MM.1S (cell line): ENCODE results near the gene JAK2.

Experiments used
- EZH2 ChIP-seq: fragments of 300-600 bp; sonication (generic); optimal IDR thresholded peaks from 2 replicates; pipeline ENCODE3; 2017; ENCODE audit warnings: low read depth, mild to moderate bottlenecking, antibody characterized with exemption, low read length, mixed read lengths
- EZH2phosphoT487 ChIP-seq: fragments of 300-600 bp; sonication (generic); IDR thresholded peaks from 2 replicates; pipeline ENCODE4 v1.6.1; 2018; ENCODE audit warnings: antibody characterized with exemption, low read length
- TF ChIP-seq, protein P1 (sequence below): fragments of 300-600 bp; sonication (generic); IDR thresholded peaks from 2 replicates; pipeline ENCODE4 v1.5.1; 2016; ENCODE audit warnings: antibody characterized with exemption, low read length, mixed read lengths

DNA sequence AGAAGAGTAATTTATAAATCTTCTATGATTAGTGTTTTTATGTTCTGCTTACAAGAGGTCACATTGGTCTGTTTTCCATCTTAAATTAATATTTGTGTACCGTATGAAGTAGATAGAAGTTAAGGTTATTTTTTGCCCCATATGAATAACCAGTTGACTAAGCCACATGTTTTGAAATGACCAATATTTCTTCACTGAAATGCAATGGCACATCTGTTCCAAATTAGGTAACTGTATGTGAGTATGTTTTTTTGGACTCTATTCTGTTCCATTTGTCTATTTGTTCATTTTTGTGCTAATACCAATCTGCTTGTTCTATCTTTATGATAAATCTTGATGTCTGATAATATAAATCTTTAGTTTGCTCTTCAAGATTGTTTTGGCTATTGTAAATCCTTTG is 17.7 kb downstream of the JAK2 start:
- TF ChIP-seq, protein P1, sequence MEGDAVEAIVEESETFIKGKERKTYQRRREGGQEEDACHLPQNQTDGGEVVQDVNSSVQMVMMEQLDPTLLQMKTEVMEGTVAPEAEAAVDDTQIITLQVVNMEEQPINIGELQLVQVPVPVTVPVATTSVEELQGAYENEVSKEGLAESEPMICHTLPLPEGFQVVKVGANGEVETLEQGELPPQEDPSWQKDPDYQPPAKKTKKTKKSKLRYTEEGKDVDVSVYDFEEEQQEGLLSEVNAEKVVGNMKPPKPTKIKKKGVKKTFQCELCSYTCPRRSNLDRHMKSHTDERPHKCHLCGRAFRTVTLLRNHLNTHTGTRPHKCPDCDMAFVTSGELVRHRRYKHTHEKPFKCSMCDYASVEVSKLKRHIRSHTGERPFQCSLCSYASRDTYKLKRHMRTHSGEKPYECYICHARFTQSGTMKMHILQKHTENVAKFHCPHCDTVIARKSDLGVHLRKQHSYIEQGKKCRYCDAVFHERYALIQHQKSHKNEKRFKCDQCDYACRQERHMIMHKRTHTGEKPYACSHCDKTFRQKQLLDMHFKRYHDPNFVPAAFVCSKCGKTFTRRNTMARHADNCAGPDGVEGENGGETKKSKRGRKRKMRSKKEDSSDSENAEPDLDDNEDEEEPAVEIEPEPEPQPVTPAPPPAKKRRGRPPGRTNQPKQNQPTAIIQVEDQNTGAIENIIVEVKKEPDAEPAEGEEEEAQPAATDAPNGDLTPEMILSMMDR, result no peak
- no peak for TF ChIP-seq EZH2
- no peak for TF ChIP-seq EZH2phosphoT487
